SK-N-SH (cell line): ENCODE data around the gene KRT75. TPM values are rescaled to one million over a fixed set of nuclear protein-coding genes. Genes with fewer than 3 reads are reported as not detected.

Experiments used
- CTCF ChIA-PET: fragments of 300-600, 350-600 bp; formaldehyde crosslinking; extraction: SDS; loops from one replicate; lab custom pipeline; 2021; lab: Yijun Ruan, JAX
- POLR2A ChIA-PET: fragments of 350-600 bp; sonication (Branson Sonifier 250); formaldehyde crosslinking; extraction: SDS; loops from one replicate; lab custom pipeline; 2020; ENCODE audit warnings: antibody characterized with exemption, inconsistent platforms; lab: Yijun Ruan, JAX
- DNase-seq: peaks from one replicate; pipeline ENCODE4 v3.0.0; 2012
- H2AFZ ChIP-seq: fragments of 200-600 bp; sonication (generic); 2 replicates; pipeline ENCODE4 v1.8.1; 2016; ENCODE audit warnings: antibody characterized with exemption, mild to moderate bottlenecking, low read depth
- H3F3A ChIP-seq: fragments of 200-600 bp; sonication (generic); replicated peaks from 2 replicates; pipeline ENCODE3; 2016; ENCODE audit warnings: antibody characterized with exemption, mild to moderate bottlenecking; ENCODE audit not compliant: insufficient read depth
- H3K27ac ChIP-seq, 2 experiments: fragments of 200-500 bp in 1 of 2; fragments of 200-600 bp in 1 of 2; sonication (Bioruptor generic) in 1 of 2; sonication (generic), shearing (Covaris generic) in 1 of 2; 2 replicates each; pipeline versions ENCODE4 v1.5.1 to v1.6.1; 2014 to 2016; ENCODE audit warnings: low read depth in 2 of 2, inconsistent platforms in 1 of 2, low read length in 1 of 2, mild to moderate bottlenecking in 1 of 2, mixed read lengths in 1 of 2
- H3K27me3 ChIP-seq: fragments of 200-600 bp; sonication (generic), shearing (Covaris generic); 2 replicates; pipeline ENCODE4 v1.6.1; 2016; ENCODE audit warnings: mixed run types; ENCODE audit not compliant: insufficient read depth
- H3K36me3 ChIP-seq, 2 experiments: fragments of 200-500 bp in 1 of 2; fragments of 200-600 bp in 1 of 2; sonication (Bioruptor generic) in 1 of 2; sonication (generic) in 1 of 2; replicated peaks in 1 of 2; 2 replicates each; pipeline versions ENCODE3 to v1.5.1; 2014 to 2016; ENCODE audit warnings: low read length in 1 of 2, mild to moderate bottlenecking in 1 of 2; ENCODE audit not compliant: insufficient read depth in 2 of 2, control insufficient read depth in 1 of 2
- H3K4me1 ChIP-seq, 2 experiments: fragments of 200-500 bp in 1 of 2; fragments of 200-600 bp in 1 of 2; sonication (Bioruptor generic) in 1 of 2; sonication (generic), shearing (Covaris generic) in 1 of 2; 2 replicates each; pipeline versions ENCODE4 v1.5.1 to v1.6.1; 2014 to 2016; ENCODE audit warnings: low read depth in 1 of 2, low read length in 1 of 2, mixed run types in 1 of 2; ENCODE audit not compliant: insufficient read depth in 2 of 2, control insufficient read depth in 1 of 2
- H3K4me2 ChIP-seq: fragments of 200-600 bp; sonication (generic), shearing (Covaris generic); 2 replicates; pipeline ENCODE4 v1.6.1; 2017; ENCODE audit warnings: mixed run types
- H3K4me3 ChIP-seq, 2 experiments: fragments of 200-500 bp in 1 of 2; fragments of 200-600 bp in 1 of 2; sonication (Bioruptor generic) in 1 of 2; sonication (generic), shearing (Covaris generic) in 1 of 2; 2 replicates each; pipeline versions ENCODE4 v1.5.1 to v1.8.1; 2014 to 2016; ENCODE audit warnings: low read depth in 2 of 2, inconsistent platforms in 1 of 2, low read length in 1 of 2, mild to moderate bottlenecking in 1 of 2, mixed read lengths in 1 of 2, moderate library complexity in 1 of 2
- H3K79me2 ChIP-seq: fragments of 200-600 bp; sonication (generic); 2 replicates; pipeline ENCODE4 v1.8.1; 2017; ENCODE audit warnings: mild to moderate bottlenecking; ENCODE audit not compliant: insufficient read depth
- H3K9ac ChIP-seq: fragments of 200-600 bp; sonication (generic); 2 replicates; pipeline ENCODE4 v1.6.1; 2017; ENCODE audit warnings: mixed run types
- H3K9me2 ChIP-seq: fragments of 200-600 bp; sonication (generic); 2 replicates; pipeline ENCODE4 v1.6.1; 2017; ENCODE audit warnings: mixed run types
- H3K9me3 ChIP-seq: fragments of 200-600 bp; sonication (generic); 2 replicates; pipeline ENCODE4 v1.6.1; 2017; ENCODE audit warnings: mixed run types, mild to moderate bottlenecking, moderate library complexity
- H4K20me1 ChIP-seq: fragments of 200-600 bp; sonication (generic); 2 replicates; pipeline ENCODE4 v1.6.1; 2017; ENCODE audit warnings: mild to moderate bottlenecking, mixed run types; ENCODE audit not compliant: insufficient read depth
- CTCF ChIP-seq: fragments of 200-600 bp; sonication (generic); IDR thresholded peaks from 2 replicates; pipeline ENCODE4 v1.6.1; 2017; ENCODE audit warnings: antibody characterized with exemption, mild to moderate bottlenecking, moderate library complexity
- ELF1 ChIP-seq: IDR thresholded peaks from 2 replicates; pipeline ENCODE4 v1.4.0; 2012
- EZH2phosphoT487 ChIP-seq: fragments of 200-600 bp; sonication (generic); IDR thresholded peaks from 2 replicates; pipeline ENCODE4 v1.6.1; 2017; ENCODE audit warnings: low read depth, mixed run types, mild to moderate bottlenecking, antibody characterized with exemption, moderate library complexity, borderline replicate concordance
- FOSL2 ChIP-seq: IDR thresholded peaks from 2 replicates; pipeline ENCODE4 v1.4.0; 2012; ENCODE audit warnings: low read depth, mild to moderate bottlenecking, moderate library complexity, borderline replicate concordance
- FOXM1 ChIP-seq: IDR thresholded peaks from 2 replicates; pipeline ENCODE4 v1.4.0; 2012; ENCODE audit warnings: low read depth, mild to moderate bottlenecking
- GATA2 ChIP-seq: sonication (generic); formaldehyde crosslinking; IDR thresholded peaks from 2 replicates; pipeline ENCODE4 v1.5.0; 2020; ENCODE audit warnings: mild to moderate bottlenecking, missing genetic modification reagents
- JUND ChIP-seq: IDR thresholded peaks from 2 replicates; pipeline ENCODE4 v1.4.0; 2012
- MEF2A ChIP-seq: IDR thresholded peaks from 2 replicates; pipeline ENCODE4 v1.4.0; 2012; ENCODE audit warnings: low read depth, borderline replicate concordance
- NFIC ChIP-seq: IDR thresholded peaks from 2 replicates; pipeline ENCODE4 v1.4.0; 2012; ENCODE audit warnings: borderline replicate concordance
- NRF1 ChIP-seq: IDR thresholded peaks from 2 replicates; pipeline ENCODE4 v1.6.1; 2012; ENCODE audit warnings: low read depth, mild to moderate bottlenecking, low read length
- POLR2AphosphoS5 ChIP-seq: IDR thresholded peaks from 2 replicates; pipeline ENCODE4 v1.6.1; 2012; ENCODE audit warnings: low read depth, low read length
- RCOR1 ChIP-seq: fragments of 150-350 bp; IDR thresholded peaks from 2 replicates; pipeline ENCODE4 v1.6.1; 2017; ENCODE audit warnings: antibody characterized with exemption, low read length
- RXRA ChIP-seq: IDR thresholded peaks from 2 replicates; pipeline ENCODE4 v1.4.0; 2012; ENCODE audit warnings: low read depth, mild to moderate bottlenecking, borderline replicate concordance
- SIN3A ChIP-seq: IDR thresholded peaks from 2 replicates; pipeline ENCODE4 v1.6.1; 2012; ENCODE audit warnings: low read depth, mild to moderate bottlenecking, low read length, moderate library complexity, borderline replicate concordance
- SMC3 ChIP-seq: IDR thresholded peaks from 2 replicates; pipeline ENCODE4 v1.6.1; 2012; ENCODE audit warnings: low read depth, low read length, improper control_type of control experiment
- TCF12 ChIP-seq: IDR thresholded peaks from 2 replicates; pipeline ENCODE4 v1.4.0; 2012
- TEAD4 ChIP-seq: IDR thresholded peaks from 2 replicates; pipeline ENCODE4 v1.4.0; 2012; ENCODE audit warnings: mild to moderate bottlenecking, borderline replicate concordance; ENCODE audit not compliant: insufficient read depth
- USF1 ChIP-seq: IDR thresholded peaks from 2 replicates; pipeline ENCODE4 v1.4.0; 2012; ENCODE audit warnings: low read depth, borderline replicate concordance
- YY1 ChIP-seq: IDR thresholded peaks from 2 replicates; pipeline ENCODE4 v1.4.0; 2012; ENCODE audit warnings: low read depth, mild to moderate bottlenecking
- ZBTB33 ChIP-seq: IDR thresholded peaks from 2 replicates; pipeline ENCODE4 v1.4.0; 2012; ENCODE audit warnings: low read depth, borderline replicate concordance
- WGBS: methylation state at CpG from one replicate; pipeline ENCODE4 v1.1.6; 2017; ENCODE audit warnings: low lambda C conversion rate; 5-methylcytosine and 5-hydroxymethylcytosine counted together
- polyA plus RNA-seq, 3 experiments: library from polyadenylated mRNA; depleted of rRNA; stranded (reverse); fragments of >200 nt; gene quantifications; 2 replicates each; pipeline ENCODE4 v1.2.3, GENCODE V29; 2012
- TF ChIP-seq, protein P1 (sequence below): IDR thresholded peaks from 2 replicates; pipeline ENCODE4; 2012
- TF ChIP-seq, protein P2 (sequence below): fragments of 150-350 bp; IDR thresholded peaks from 2 replicates; pipeline ENCODE4 v1.6.1; 2017; ENCODE audit warnings: antibody characterized with exemption, low read length, low read depth, borderline replicate concordance

The KRT75 gene
- polyA plus RNA-seq, 1 of the 3 experiments (the other 2 are of a cell fraction), result not detected

DNA sequence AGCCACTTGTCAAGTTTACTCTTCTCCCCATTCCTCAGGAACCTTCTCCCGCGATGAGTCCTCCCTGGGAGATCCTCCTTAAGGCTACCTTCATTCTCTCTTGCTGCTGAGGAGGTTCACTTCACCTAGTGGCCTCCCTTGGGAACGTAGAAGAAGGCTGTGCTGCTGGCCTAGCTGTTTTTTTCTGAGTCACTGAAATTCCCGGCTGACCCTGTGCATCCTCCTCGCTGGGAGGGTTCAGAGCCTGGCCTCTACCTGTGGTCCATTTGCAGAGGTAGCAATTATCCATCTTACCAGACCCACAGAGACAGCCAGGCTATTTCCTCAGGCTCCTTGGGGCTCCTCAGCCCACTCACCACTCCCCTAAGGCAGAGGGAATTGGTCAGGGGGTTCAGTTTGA, 32.6 kb downstream of the KRT75 start:
- H3K79me2 ChIP-seq, result no peaks in the 10 kb centered on the region
- H3K9me2 ChIP-seq, result no peaks in the 10 kb centered on the region
- CTCF ChIA-PET, result interaction anchor here (0.9 to 2.2 kb wide), 4 partner anchors 10 to 40 kb away, joined by 3 to 8 read pairs (median 4); no protein-coding TSS in a partner anchor
- H3K9me3 ChIP-seq, result no peaks in the 10 kb centered on the region
- no peak overlapping the region for H3K9ac ChIP-seq
- no peak overlapping the region for H3K4me3 ChIP-seq
- no peaks in the 10 kb centered on the region for H3K36me3 ChIP-seq
- WGBS, result 50% methylated on average over 4 of the region's 5 CpGs
- H3K4me1 ChIP-seq, result no peaks in the 10 kb centered on the region
- no peaks in the 10 kb centered on the region for H4K20me1 ChIP-seq
- no peak for TF ChIP-seq POLR2AphosphoS5
- no peak for TF ChIP-seq TEAD4
- TF ChIP-seq RCOR1, result no peak
- no peak for TF ChIP-seq ZBTB33
- no peak for TF ChIP-seq SMC3
- TF ChIP-seq, protein P1, sequence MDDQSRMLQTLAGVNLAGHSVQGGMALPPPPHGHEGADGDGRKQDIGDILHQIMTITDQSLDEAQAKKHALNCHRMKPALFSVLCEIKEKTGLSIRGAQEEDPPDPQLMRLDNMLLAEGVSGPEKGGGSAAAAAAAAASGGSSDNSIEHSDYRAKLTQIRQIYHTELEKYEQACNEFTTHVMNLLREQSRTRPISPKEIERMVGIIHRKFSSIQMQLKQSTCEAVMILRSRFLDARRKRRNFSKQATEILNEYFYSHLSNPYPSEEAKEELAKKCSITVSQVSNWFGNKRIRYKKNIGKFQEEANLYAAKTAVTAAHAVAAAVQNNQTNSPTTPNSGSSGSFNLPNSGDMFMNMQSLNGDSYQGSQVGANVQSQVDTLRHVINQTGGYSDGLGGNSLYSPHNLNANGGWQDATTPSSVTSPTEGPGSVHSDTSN, result no peak
- TF ChIP-seq, all 33 proteins: peak for 0
- Histone ChIP-seq H3F3A (no peaks in the 10 kb centered on the region), H3K27me3 (peaks cover 42% of the 10 kb centered on the region), H3K4me2 (no peak overlapping the region), H3K27ac (no peak overlapping the region), H2AFZ (no peak overlapping the region)
- DNase-seq, result no peak
- POLR2A ChIA-PET, result no interaction called here

- Histone ChIP-seq H3K4me1 (no peaks in the 10 kb centered on the region), H3K9ac (no peak overlapping the region), H3K4me3 (no peak overlapping the region), H2AFZ (no peak overlapping the region), H3K36me3 (no peaks in the 10 kb centered on the region), H3K9me2 (no peaks in the 10 kb centered on the region), H4K20me1 (no peaks in the 10 kb centered on the region), H3K27ac (no peak overlapping the region), H3K9me3 (no peaks in the 10 kb centered on the region), H3K79me2 (no peaks in the 10 kb centered on the region), H3K27me3 (peaks cover 43% of the 10 kb centered on the region; the same call in 1 of the 2 replicates), H3K4me2 (no peak overlapping the region), H3F3A (no peaks in the 10 kb centered on the region)
- ChIA-PET POLR2A (no interaction called here), CTCF (interaction anchor here (0.9 to 1.6 kb wide), 2 partner anchors 11 to 29 kb away, joined by 3 to 4 read pairs; no protein-coding TSS in a partner anchor)
- no peak for TF ChIP-seq EZH2phosphoT487
- no peak for TF ChIP-seq GATA2 (CRISPR knock-in tag)
- TF ChIP-seq YY1, result no peak
- TF ChIP-seq NFIC, result no peak
- TF ChIP-seq FOSL2, result no peak
- TF ChIP-seq ELF1, result no peak
- no peak for TF ChIP-seq RXRA
- TF ChIP-seq FOXM1, result no peak
- no peak for TF ChIP-seq MEF2A
- TF ChIP-seq RCOR1, result no peak
- TF ChIP-seq TCF12, result no peak
- no peak for TF ChIP-seq JUND
- TF ChIP-seq, protein P2, sequence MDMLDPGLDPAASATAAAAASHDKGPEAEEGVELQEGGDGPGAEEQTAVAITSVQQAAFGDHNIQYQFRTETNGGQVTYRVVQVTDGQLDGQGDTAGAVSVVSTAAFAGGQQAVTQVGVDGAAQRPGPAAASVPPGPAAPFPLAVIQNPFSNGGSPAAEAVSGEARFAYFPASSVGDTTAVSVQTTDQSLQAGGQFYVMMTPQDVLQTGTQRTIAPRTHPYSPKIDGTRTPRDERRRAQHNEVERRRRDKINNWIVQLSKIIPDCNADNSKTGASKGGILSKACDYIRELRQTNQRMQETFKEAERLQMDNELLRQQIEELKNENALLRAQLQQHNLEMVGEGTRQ, result no peak
- TF ChIP-seq CTCF, result no peak
- no peak for TF ChIP-seq USF1
- no peak for TF ChIP-seq NRF1
- TF ChIP-seq SIN3A, result no peak
- DNase-seq, result no peak
- WGBS, result 61% methylated on average over 9 of the region's 9 CpGs
These were observed 33.3 kb downstream of the KRT75 start for GRCh38 chr12:52400906-52401305.
